ENCODE results near the gene SLC25A52. TPM values are rescaled to one million over a fixed set of nuclear protein-coding genes. Genes with fewer than 3 reads are reported as not detected.
"Not testable (repeated sequence)": the region's sequence is repeated elsewhere in the genome, so short reads cannot be mapped to it uniquely, and the experiment has no call there.

Gene SLC25A52, protein sequence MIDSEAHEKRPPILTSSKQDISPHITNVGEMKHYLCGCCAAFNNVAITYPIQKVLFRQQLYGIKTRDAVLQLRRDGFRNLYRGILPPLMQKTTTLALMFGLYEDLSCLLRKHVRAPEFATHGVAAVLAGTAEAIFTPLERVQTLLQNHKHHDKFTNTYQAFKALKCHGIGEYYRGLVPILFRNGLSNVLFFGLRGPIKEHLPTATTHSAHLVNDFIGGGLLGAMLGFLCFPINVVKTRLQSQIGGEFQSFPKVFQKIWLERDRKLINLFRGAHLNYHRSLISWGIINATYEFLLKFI
- total RNA-seq (2014; rRNA removed; shearing (Covaris generic)) = not detected in 2 replicates

DNA sequence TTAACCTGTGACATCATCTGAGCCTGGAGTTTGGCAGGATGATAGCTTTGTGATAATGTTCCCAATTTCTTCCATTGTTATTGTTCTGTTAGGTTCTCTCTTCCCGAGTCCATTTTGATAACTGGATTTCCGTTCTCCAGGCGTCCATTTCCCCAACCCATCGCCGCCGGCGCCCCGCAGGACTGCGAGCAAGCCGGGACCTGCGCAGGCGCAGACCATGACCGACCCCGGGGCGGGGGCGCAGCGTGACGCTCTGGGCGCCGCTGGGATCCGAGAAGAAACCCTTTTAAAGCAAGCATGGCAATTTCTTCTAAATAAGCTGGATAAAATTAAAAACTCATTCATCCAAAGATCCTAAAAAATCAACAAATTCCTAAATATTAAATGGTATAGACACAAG, at the start of gene SLC25A52:
Gene SLC25A52 (minus strand): TSS at position 186 of the 400 bp plus-strand sequence. CDS start 219 bp downstream, outside the sequence.
- no peak for DNase-seq (ENCODE audit: low read depth)

DNA sequence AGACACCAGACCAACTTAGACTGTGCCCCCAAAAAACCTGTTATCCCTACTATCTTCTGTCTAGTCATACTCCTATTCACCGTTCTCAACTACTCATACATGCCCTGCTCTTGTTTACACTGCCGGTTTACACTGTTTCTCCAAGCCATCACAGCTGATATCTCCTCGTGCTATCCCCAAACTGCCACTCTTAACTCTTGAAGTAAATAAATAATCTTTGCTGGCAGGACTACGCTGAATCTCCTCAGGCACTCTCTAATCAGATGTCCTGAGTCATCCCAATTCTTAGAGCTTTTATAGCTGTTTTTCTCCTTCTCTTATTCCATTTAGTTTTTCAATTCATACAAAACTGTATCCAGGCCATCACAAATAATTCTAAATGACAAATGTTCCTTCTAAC, 48.4 kb upstream of the SLC25A52 start:
- not testable (repeated sequence) for DNase-seq (ENCODE audit: low read depth)

DNA sequence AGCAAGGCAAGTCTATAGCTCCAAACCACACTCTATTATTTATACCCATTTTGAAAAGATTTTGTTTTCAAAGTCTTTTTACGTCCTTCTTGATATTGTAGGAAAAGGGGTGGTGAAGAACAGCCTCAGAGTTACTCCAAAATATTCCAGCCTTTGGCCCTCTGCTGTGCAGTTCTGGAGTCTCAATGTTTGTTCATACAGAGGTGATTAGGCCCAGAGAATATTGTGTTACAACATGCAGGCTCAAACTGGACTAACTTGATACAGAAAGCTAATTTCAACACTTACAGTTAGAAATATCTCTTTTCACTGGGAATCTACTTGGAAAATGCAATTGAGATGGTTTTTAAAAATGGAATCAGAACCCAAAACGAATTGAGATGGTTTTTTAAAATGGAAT, 40.4 kb upstream of the SLC25A52 start:
- no peak for DNase-seq (ENCODE audit: low read depth)

DNA sequence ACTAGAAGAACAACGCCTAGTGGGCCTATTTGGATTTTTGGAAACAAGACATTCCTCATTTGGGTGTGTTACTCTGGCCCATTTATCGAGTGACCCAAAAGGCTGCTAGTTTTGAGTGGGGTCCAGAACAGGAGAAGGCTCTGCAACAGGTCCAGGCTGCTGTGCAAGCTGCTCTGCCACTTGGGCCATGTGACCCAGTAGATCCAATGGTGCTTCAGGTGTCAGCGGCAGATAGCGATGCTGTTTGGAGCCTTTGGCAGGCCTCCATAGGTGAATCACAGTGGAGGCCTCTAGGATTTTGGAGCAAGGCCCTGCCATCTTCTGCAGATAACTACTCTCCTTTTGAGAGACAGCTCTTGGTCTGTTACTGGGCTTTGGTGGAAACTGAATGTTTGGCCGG, 38.6 kb upstream of the SLC25A52 start:
- not testable (repeated sequence) for DNase-seq (ENCODE audit: low read depth)

DNA sequence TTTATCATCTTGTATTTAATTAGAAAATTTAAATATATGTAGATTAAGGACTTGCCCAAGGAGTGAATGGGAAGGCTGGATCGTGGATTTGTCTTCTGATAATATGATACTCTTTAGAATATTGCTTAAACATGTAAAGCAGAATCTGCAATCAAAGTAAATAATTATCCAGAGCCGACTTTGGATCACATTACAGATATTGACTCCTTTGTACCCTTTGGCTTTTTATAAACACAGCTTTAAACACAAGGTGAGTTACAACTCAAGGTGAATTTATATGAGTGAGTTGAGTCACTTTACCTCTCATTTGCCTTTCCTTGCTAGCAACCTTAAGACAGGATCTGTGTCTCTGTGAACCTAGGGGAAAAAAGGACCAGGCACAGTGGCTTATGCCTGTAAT, 37.7 kb upstream of the SLC25A52 start:
- no peak for DNase-seq (ENCODE audit: low read depth)

- no peak for DNase-seq (ENCODE audit: low read depth)
Observed at GRCh38 chr18:31795747-31796146, 35.1 kb upstream of the SLC25A52 start.

DNA sequence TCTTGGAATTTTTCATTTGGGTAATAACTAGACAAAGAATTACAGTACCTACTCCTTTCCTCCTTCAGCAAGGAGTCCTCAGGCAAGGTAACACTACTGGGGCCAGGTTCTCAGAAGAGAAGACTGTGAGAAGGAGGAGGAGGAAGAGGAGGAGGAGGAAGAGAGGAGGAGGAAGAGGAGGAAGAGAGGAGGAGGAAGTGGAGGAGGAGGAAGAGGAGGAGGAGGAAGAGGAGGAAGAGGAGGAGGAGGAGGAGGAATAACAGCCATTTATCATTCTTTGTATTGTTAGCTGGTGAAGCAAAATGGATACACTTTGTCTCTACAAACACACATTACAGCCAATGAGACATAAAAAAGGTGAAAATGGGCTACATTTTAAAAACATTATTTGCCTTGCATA, 32.9 kb upstream of the SLC25A52 start:
- DNase-seq (ENCODE audit: low read depth) = no peak

- no peak for DNase-seq (ENCODE audit: low read depth)
Observed at GRCh38 chr18:31792580-31792911, 31.9 kb upstream of the SLC25A52 start.

GRCh38 chr18:31791817-31792579, 31.3 kb upstream of the SLC25A52 start:
- no peak for DNase-seq (ENCODE audit: low read depth)

DNA sequence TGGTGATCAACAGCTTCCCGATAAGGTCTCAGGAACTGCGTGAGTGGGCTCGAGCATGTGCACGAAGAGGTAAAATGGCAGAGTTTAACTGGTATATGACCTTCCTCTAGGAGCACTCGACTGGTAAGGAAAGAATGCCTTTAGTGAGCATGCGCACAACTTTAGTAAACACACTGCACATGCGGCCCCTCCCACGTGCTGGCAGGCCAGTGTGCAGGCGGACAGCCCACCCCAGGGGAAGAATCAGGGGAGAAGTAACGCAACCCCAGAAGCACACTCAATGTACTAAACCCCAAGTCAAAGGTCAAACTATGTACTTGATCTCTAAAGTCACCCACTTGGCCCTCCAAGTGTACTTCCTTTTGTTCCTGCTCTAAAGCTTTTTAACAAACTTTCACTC, 28.7 kb upstream of the SLC25A52 start:
- no peak for DNase-seq (ENCODE audit: low read depth)

DNA sequence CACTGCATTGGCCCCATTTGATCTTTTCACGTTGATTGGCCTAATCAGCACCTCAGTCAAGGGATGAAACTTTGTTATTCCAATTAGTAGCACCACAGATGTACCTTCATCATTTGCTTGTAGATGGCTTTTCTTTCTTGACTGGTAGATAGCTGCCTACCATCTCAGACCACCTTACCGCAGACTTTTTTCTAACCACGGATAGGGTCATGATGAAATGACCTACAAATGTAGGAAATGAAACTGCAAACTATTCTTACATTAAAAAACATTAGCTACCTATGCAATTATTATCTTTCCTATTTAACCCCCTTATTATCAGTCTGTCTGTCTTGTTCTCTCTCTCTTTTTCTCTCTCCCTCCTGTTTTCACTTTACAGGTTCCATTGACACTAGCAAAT, 22.4 kb upstream of the SLC25A52 start:
- DNase-seq (ENCODE audit: low read depth) = no peak

DNA sequence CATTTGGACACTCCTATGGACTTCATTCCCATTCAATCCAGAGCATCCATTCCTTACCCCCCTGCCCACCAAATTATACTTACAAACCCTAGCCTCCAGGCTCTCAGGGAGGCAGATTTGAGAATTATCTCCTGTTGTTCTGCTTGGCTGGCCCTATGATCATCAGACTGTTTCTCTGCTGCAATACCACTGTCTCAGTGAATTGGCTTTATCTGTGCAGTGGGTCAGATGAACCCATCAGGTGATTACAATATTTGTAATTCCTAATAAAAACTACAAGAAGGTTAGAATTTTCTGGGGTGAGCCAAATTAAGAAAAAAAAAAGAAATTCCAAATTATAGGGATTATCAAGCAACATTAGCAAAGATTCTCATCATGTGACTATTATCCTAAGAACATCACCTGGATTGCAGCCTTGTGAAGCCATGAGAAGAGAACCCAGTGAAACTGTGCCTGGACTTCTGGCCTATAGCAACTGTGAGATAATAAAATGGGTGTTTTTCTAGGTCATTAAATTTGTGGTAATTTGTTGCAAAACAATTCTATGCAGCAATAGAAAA, 17.8 kb upstream of the SLC25A52 start:
- DNase-seq (ENCODE audit: low read depth) = no peak

DNA sequence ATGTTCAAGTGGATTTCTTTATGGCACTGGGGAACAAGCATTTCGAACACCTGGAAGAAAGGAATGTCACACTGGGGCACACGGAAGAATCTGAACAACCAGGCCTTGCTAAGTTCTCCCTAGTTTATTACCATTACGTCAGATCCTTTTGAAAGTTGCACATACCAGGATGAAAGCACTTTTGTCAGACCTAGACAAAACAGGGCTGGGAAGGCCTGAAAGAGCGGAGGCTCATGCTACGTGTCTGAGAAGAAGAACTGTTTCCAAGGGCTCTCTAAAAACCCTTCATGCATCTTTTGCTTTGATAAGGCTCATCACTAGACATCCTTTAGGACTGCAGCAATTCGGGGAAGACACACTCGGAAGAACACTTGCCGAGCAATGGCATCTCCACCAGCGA, 15.4 kb upstream of the SLC25A52 start:
- DNase-seq (ENCODE audit: low read depth) = no peak

GRCh38 chr18:31774962-31775361, 14.3 kb upstream of the SLC25A52 start:
- DNase-seq (ENCODE audit: low read depth) = no peak

GRCh38 chr18:31774477-31774785, 13.8 kb upstream of the SLC25A52 start:
- DNase-seq (ENCODE audit: low read depth) = no peak

GRCh38 chr18:31773774-31774476, 13.2 kb upstream of the SLC25A52 start:
- no peak for DNase-seq (ENCODE audit: low read depth)

GRCh38 chr18:31772699-31773098, 12.0 kb upstream of the SLC25A52 start:
- no peak for DNase-seq (ENCODE audit: low read depth)

DNA sequence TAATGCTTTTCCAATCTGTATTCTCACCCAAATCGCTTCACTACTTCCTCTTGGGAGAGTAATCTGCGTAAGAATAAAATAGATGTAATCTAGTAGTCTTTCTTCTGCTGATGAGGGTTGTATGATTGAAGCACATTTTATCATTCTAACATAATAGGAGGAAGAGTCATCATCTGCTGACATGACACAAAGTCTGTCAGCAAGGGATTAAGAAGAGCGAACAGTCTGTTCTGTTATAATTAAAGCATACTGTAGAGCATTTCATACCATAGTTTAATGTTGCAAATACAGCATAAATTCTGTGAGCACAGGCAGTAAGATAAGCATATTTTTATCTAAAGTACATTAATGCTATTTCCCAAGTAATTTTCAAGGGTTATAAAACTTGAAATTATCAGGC, 10.4 kb downstream of the SLC25A52 start:
- DNase-seq (ENCODE audit: low read depth) = no peak

DNA sequence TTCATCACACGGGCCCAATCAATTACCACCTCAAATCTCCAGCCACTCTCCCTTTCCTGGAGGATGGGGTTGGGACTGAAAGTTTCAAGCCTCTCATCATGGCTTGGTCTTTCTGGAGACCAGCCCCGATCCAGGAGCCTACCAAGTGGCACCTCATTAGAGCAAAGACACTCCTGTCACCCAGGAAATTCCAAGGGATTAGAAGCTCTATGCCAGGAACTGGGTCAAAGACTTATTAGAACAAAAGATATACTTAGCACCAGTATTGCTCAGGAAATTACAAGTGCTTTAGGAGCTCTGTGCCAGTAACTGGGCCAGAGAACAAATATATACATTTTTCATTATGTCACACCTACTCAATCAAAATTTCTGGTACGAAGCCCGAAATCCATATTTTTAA, 14.3 kb downstream of the SLC25A52 start:
- DNase-seq (ENCODE audit: low read depth) = no peak

GRCh38 chr18:31744321-31745067, 16.2 kb downstream of the SLC25A52 start:
- no peak for DNase-seq (ENCODE audit: low read depth)

DNA sequence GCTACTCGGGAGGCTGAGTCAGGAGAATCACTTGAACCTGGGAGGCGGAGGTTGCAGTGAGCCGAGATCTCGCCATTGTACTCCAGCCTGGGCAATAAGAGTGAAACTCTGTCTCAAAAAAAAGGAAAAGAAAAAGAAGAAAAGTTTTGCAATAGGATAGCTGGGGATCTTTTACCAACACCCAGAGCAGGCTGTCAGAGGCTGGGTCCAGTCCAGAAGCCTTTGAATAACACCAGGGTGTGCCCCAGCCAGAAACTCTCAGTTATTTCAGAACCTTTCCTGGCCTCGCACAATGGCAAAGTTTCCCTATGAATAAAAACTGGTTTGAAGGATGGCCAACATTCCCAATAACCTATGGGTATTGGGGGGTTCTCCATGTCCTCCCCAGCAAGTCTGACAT, 17.1 kb downstream of the SLC25A52 start:
- not testable (repeated sequence) for DNase-seq (ENCODE audit: low read depth)
